Measurements from ENCODE around the gene PYGO1.

GRCh38 chr15:55518641-55519040 is 69.5 kb downstream of the PYGO1 start:
- TF ChIP-seq CTCF (conservative IDR thresholded peaks at IDR 0.05 in 1 of 2, IDR thresholded peaks at IDR 0.05 in 1 of 2; ENCODE audit: extremely low read depth in 1 of 2, insufficient read depth in 1 of 2, low read depth in 1 of 2, low read length in 2 of 2) = peak; percentile 10 to 30
- no peak for TF ChIP-seq EZH2 (IDR thresholded peaks at IDR 0.05; ENCODE audit: borderline replicate concordance, low read length)
